B cell (primary cell): ENCODE data around the gene PLEKHN1. TPM values are rescaled to one million over a fixed set of nuclear protein-coding genes. Genes with fewer than 3 reads are reported as not detected.

ENCODE experiments used
- ATAC-seq: fragments of 200-7000 bp; cut with Tn5 transposase; one replicate; pipeline ENCODE4 v1.10.0; 2021; ENCODE audit warnings: low read depth, mild to moderate bottlenecking, moderate number of reproducible peaks, moderate library complexity
- CTCF ChIA-PET: fragments of 350-600 bp; sonication (Branson Sonifier 250); formaldehyde crosslinking; loops from one replicate; lab custom pipeline; 2021; ENCODE audit warnings: antibody characterized with exemption, inconsistent platforms; lab: Charles Lee
- POLR2A ChIA-PET: fragments of 350-600 bp; sonication (Branson Sonifier 250); formaldehyde crosslinking; loops from one replicate; lab custom pipeline; 2021; ENCODE audit warnings: antibody characterized with exemption; lab: Charles Lee
- DNase-seq: peaks from one replicate; pipeline ENCODE4 v3.0.0; 2013
- H2AFZ ChIP-seq: 2 replicates; pipeline ENCODE4 v1.6.1; 2012; ENCODE audit warnings: mild to moderate bottlenecking, low read depth, low read length; ENCODE audit not compliant: insufficient read depth, poor library complexity, severe bottlenecking
- H3K27ac ChIP-seq, 2 donors: 1 replicate in 1 of 2; 2 replicates in 1 of 2; pipeline ENCODE4 v1.5.1; 2012 to 2013; ENCODE audit warnings: low read length in 2 of 2, mild to moderate bottlenecking in 2 of 2, moderate library complexity in 1 of 2
- H3K27me3 ChIP-seq, 4 experiments: fragments of 200-600 bp in 1 of 4; sonication (generic) in 1 of 4; replicated peaks in 1 of 4; 1 replicate in 2 of 4; 2 replicates in 2 of 4; pipeline versions ENCODE4 v1.6.1 to v1.7.0; 2013 to 2016; ENCODE audit warnings: low read length in 3 of 4, mild to moderate bottlenecking in 2 of 4, mixed read lengths in 1 of 4, moderate library complexity in 1 of 4; ENCODE audit not compliant: insufficient read depth in 4 of 4, control insufficient read depth in 3 of 4; ENCODE audit errors: control extremely low read depth in 1 of 4
- H3K36me3 ChIP-seq, 2 experiments: replicated peaks in 1 of 2; 1 replicate in 1 of 2; 2 replicates in 1 of 2; pipeline versions ENCODE4 v1.6.1 to v1.7.1; 2013; ENCODE audit warnings: low read length in 1 of 2; ENCODE audit not compliant: insufficient read depth in 2 of 2, control insufficient read depth in 1 of 2; ENCODE audit errors: control extremely low read depth in 1 of 2, extremely low read depth in 1 of 2
- H3K4me1 ChIP-seq, 2 donors: fragments of 200-600 bp in 1 of 2; sonication (generic) in 1 of 2; 1 replicate in 1 of 2; 2 replicates in 1 of 2; pipeline versions ENCODE4 v1.5.1 to v1.6.1; 2013 to 2017; ENCODE audit warnings: low read length in 2 of 2; ENCODE audit not compliant: control insufficient read depth in 2 of 2, insufficient read depth in 2 of 2
- H3K4me2 ChIP-seq: replicated peaks from 2 replicates; pipeline ENCODE3; 2012; ENCODE audit warnings: mild to moderate bottlenecking, low read depth, low read length; ENCODE audit not compliant: poor library complexity, severe bottlenecking
- H3K4me3 ChIP-seq, 5 experiments: fragments of 200-600 bp in 1 of 5; sonication (generic) in 1 of 5; 1 replicate in 3 of 5; 2 replicates in 2 of 5; pipeline versions ENCODE4 v1.5.1 to v1.7.0; 2011 to 2016; ENCODE audit warnings: low read length in 4 of 5, mild to moderate bottlenecking in 4 of 5, low read depth in 2 of 5, control low read depth in 1 of 5, moderate library complexity in 1 of 5; ENCODE audit not compliant: insufficient read depth in 1 of 5; ENCODE audit errors: control extremely low read depth in 1 of 5, extremely low read depth in 1 of 5
- H3K79me2 ChIP-seq: fragments of 200-600 bp; sonication (generic); one replicate; pipeline ENCODE4 v1.6.0; 2016; ENCODE audit warnings: low read length; ENCODE audit not compliant: control insufficient read depth, insufficient read depth
- H3K9ac ChIP-seq: fragments of 200-600 bp; sonication (generic); 2 replicates; pipeline ENCODE4 v1.6.1; 2017; ENCODE audit warnings: mild to moderate bottlenecking, low read length, moderate library complexity
- H3K9me3 ChIP-seq, 3 donors: one replicate each; pipeline versions ENCODE4 v1.6.1 to v1.7.1; 2013; ENCODE audit warnings: low read length in 2 of 3; ENCODE audit not compliant: control insufficient read depth in 2 of 3, insufficient read depth in 1 of 3; ENCODE audit errors: control extremely low read depth in 1 of 3
- H4K20me1 ChIP-seq: 2 replicates; pipeline ENCODE4 v1.6.0; 2012; ENCODE audit warnings: mild to moderate bottlenecking, low read length; ENCODE audit not compliant: insufficient read depth, control insufficient read depth, poor library complexity, severe bottlenecking
- H3K27ac Mint-ChIP-seq: one replicate; pipeline ENCODE4 v1.8.0; 2021; ENCODE audit warnings: mixed read lengths
- H3K27me3 Mint-ChIP-seq: one replicate; pipeline ENCODE4 v1.8.0; 2021; ENCODE audit warnings: mixed read lengths
- H3K4me1 Mint-ChIP-seq: one replicate; pipeline ENCODE4 v1.8.0; 2021; ENCODE audit warnings: mixed read lengths
- H3K4me3 Mint-ChIP-seq: one replicate; pipeline ENCODE4 v1.8.0; 2021; ENCODE audit warnings: mixed read lengths
- H3K9me3 Mint-ChIP-seq: one replicate; pipeline ENCODE4 v1.8.0; 2022; ENCODE audit warnings: mixed read lengths; ENCODE audit not compliant: insufficient read depth
- EZH2 ChIP-seq: IDR thresholded peaks from 2 replicates; pipeline ENCODE4 v1.6.1; 2012; ENCODE audit warnings: borderline replicate concordance, low read depth, mild to moderate bottlenecking, moderate library complexity, low read length; ENCODE audit not compliant: insufficient read depth, poor library complexity, severe bottlenecking
- WGBS: methylation state at CpG from one replicate; pipeline ENCODE4 v1.1.5; 2013; ENCODE audit warnings: missing lambda C conversion rate; ENCODE audit not compliant: insufficient coverage; 5-methylcytosine and 5-hydroxymethylcytosine counted together
- intact Hi-C: fragments of 100-400 bp; cut with micrococcal nuclease; formaldehyde crosslinking; loops from one replicate; pipeline ENCODE4 v1.10.0; 2022
- polyA plus RNA-seq: library from polyadenylated mRNA; depleted of rRNA; stranded (reverse); fragments of >200 nt; gene quantifications from 2 replicates; pipeline ENCODE4 v1.2.3, GENCODE V29; 2012
- total RNA-seq, 2 donors: library from RNA; stranded (reverse); fragments of 120-200 nt in 1 of 2; gene quantifications; 1 replicate in 1 of 2; 2 replicates in 1 of 2; pipeline versions ENCODE4 v1.2.3 to v1.2.4, GENCODE V29; 2013 to 2022
- TF ChIP-seq, protein P1 (sequence below): fragments of 200-600 bp; IDR thresholded peaks from one replicate; pipeline ENCODE4 v1.8.0; 2022; ENCODE audit warnings: antibody characterized with exemption, mild to moderate bottlenecking

The PLEKHN1 gene
- total and polyA plus RNA-seq, 2 donors (not counting 1 experiment from before 2014, with no cell fraction given) = 0.36 to 1.1 TPM

DNA sequence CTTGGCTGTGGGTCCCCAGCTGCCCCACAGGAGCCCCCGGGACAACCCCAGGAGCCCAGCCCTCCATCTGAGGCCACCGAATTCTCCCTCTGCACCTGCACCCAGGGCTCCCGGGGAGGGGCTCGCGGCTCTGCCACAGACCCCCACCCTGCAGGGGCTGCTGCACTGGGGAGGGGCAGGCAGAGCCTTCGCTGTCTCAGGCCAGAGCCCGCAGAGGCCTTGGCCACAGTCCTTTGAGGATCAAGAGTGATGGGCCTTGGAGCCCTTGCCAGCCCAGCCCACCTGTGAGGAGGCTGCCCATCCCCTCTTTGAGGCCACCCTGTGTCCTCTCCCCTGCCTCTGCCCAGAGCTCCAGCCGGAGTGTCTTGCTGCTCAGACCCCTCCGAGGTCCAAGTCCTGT is 9.1 kb downstream of the PLEKHN1 start:
- WGBS = 69% methylated on average over 9 of the region's 9 CpGs
- Histone ChIP-seq H3K9me3 (peaks cover 0 to 17% (median 0%) of the 10 kb centered on the region in 3 donors), H3K4me3 (no peak overlapping the region), H3K4me2 (peak overlapping the region; percentile 66), H3K27me3 (peaks cover 0 to 62% (median 17%) of the 10 kb centered on the region in 4 experiments), H4K20me1 (no peaks in the 10 kb centered on the region), H3K9ac (no peak overlapping the region), H3K27ac (no peak overlapping the region), H3K4me1 (peaks cover 10% of the 10 kb centered on the region in 2 donors), H3K36me3 (no peaks in the 10 kb centered on the region), H2AFZ (no peak overlapping the region), H3K79me2 (no peaks in the 10 kb centered on the region)
- H3K9me3 Mint-ChIP-seq = no peaks in the 10 kb centered on the region
- H3K4me1 Mint-ChIP-seq = peaks cover 7% of the 10 kb centered on the region
- CTCF ChIA-PET = interaction anchor here (1.2 to 1.5 kb wide), 4 partner anchors 9 to 197 kb away, joined by 3 to 18 read pairs (median 4); partner anchors contain the start of gene PLEKHN1
- intact Hi-C loops = no loop called here
- H3K27ac Mint-ChIP-seq = no peak overlapping the region
- peak overlapping the region; percentile 37 for H3K4me3 Mint-ChIP-seq
- H3K27me3 Mint-ChIP-seq = peaks cover 21% of the 10 kb centered on the region
- DNase-seq (no peak), ATAC-seq (no peak)
- no peak for TF ChIP-seq EZH2
- TF ChIP-seq, protein P1, sequence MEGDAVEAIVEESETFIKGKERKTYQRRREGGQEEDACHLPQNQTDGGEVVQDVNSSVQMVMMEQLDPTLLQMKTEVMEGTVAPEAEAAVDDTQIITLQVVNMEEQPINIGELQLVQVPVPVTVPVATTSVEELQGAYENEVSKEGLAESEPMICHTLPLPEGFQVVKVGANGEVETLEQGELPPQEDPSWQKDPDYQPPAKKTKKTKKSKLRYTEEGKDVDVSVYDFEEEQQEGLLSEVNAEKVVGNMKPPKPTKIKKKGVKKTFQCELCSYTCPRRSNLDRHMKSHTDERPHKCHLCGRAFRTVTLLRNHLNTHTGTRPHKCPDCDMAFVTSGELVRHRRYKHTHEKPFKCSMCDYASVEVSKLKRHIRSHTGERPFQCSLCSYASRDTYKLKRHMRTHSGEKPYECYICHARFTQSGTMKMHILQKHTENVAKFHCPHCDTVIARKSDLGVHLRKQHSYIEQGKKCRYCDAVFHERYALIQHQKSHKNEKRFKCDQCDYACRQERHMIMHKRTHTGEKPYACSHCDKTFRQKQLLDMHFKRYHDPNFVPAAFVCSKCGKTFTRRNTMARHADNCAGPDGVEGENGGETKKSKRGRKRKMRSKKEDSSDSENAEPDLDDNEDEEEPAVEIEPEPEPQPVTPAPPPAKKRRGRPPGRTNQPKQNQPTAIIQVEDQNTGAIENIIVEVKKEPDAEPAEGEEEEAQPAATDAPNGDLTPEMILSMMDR = no peak
- POLR2A ChIA-PET = interaction anchor here (1.5 kb wide), 1 partner anchor 16 kb away, joined by 5 read pairs; the partner anchor contains the start of gene NOC2L

DNA sequence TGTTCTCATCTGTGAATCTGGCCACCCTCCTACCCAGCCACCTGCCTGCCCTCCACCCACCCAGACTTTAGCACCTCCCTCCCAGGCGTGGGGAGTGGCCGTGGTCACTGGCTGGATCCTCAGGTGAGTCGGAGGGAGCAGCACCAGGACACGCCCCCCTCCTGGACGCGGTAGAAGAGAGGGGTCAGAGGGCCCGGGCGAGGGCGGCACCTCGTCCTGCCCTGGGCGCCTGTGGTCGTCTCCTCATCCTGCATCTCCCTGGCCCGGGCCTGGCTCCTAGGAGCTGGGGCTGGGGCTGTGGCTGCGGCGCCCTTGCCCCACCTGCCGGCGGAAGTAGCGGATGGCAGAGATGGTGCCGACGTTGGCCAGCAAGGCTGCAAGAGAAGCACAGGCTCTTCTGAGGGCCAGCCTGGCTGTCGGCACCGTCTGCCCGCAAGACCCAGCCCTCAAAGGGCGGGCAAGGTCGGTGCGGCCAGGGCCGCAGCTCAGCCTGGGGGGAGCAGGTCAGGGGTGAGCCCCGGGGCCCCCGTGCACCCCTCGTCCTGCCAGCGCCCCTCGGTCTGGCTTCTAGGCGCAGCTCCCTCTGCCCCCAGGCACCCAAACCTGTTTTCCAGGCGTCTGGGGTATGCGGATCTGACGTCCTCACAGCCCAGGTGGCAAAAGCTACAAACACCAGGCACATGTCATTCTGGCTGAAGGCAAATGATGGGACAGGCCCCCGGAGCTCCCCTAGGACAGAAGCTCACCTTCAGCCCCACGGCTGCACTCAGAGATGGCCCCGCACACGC is 9.8 kb downstream of the PLEKHN1 start:
- intact Hi-C loops = loop anchor here (1.0 kb wide), 1 partner anchor 107 kb away; no protein-coding TSS in a partner anchor
- DNase-seq (peak; percentile 78), ATAC-seq (peak; percentile 88)
- Mint-ChIP-seq H3K4me1 (peaks cover 7% of the 10 kb centered on the region), H3K9me3 (no peaks in the 10 kb centered on the region), H3K4me3 (peak overlapping the region; percentile 37), H3K27ac (no peak overlapping the region), H3K27me3 (peaks cover 21% of the 10 kb centered on the region)
- Histone ChIP-seq H3K9me3 (peaks cover 0 to 17% (median 0%) of the 10 kb centered on the region in 3 donors), H3K27ac (no peak overlapping the region), H3K9ac (no peak overlapping the region), H3K36me3 (no peaks in the 10 kb centered on the region), H4K20me1 (no peaks in the 10 kb centered on the region), H3K4me3 (peak overlapping the region in 3 of 5 experiments; percentile 19 to 36 (median 23)), H3K4me2 (peak overlapping the region; percentile 66), H2AFZ (peak overlapping the region; percentile 38), H3K79me2 (no peaks in the 10 kb centered on the region), H3K4me1 (peaks cover 10% of the 10 kb centered on the region in 2 donors), H3K27me3 (peaks cover 0 to 55% (median 14%) of the 10 kb centered on the region in 4 experiments)
- WGBS = 1% methylated on average over 36 of the region's 40 CpGs
- CTCF ChIA-PET = interaction anchor here (0.6 to 1.5 kb wide), 6 partner anchors 9 to 197 kb away, joined by 3 to 18 read pairs (median 4); partner anchors contain the start of gene PLEKHN1
- POLR2A ChIA-PET = interaction anchor here (1.5 kb wide), 1 partner anchor 17 kb away, joined by 5 read pairs; the partner anchor contains the start of gene NOC2L
- no peak for TF ChIP-seq EZH2
- TF ChIP-seq, protein P1 = peak; percentile 75
